Upper lobe of right lung (tissue), 1 donor: ENCODE measurements around the gene PFDN4. TPM values are rescaled to one million over a fixed set of nuclear protein-coding genes. Genes with fewer than 3 reads are reported as not detected.

Experiments used
- ATAC-seq: fragments of 200-7000 bp; cut with Tn5 transposase; one replicate; pipeline ENCODE4 v1.9.1; 2020; ENCODE audit warnings: mild to moderate bottlenecking, moderate library complexity
- DNase-seq: peaks from one replicate; pipeline ENCODE4 v3.0.0-alpha.2; 2020
- H3K27ac ChIP-seq: fragments of 200-600 bp; one replicate; pipeline ENCODE4 v1.8.0; 2022
- H3K27me3 ChIP-seq: fragments of 200-600 bp; one replicate; pipeline ENCODE4 v1.8.0; 2022; ENCODE audit warnings: mild to moderate bottlenecking
- H3K36me3 ChIP-seq: fragments of 200-600 bp; one replicate; pipeline ENCODE4 v1.8.0; 2022
- H3K4me1 ChIP-seq: fragments of 200-600 bp; one replicate; pipeline ENCODE4 v1.8.0; 2022
- H3K4me3 ChIP-seq: fragments of 200-600 bp; one replicate; pipeline ENCODE4 v1.8.0; 2022; ENCODE audit warnings: mild to moderate bottlenecking
- H3K9me3 ChIP-seq: fragments of 200-600 bp; one replicate; pipeline ENCODE4 v1.8.0; 2022
- CTCF ChIP-seq: fragments of 200-600 bp; IDR thresholded peaks from one replicate; pipeline ENCODE4 v1.8.0; 2022; ENCODE audit warnings: antibody characterized with exemption
- intact Hi-C: fragments of 100-400 bp; cut with DNase I; formaldehyde crosslinking; loops from one replicate; pipeline ENCODE4 v1.11.0; 2022
- total RNA-seq: library from RNA; stranded (reverse); fragmentation: NEBNext Ultra II Directional; extraction: Animal tissue kit (Norgen Biotek cat#: 25700); gene quantifications from one replicate; pipeline ENCODE4 v1.2.1, GENCODE V29; 2021
- donor health status: DM: no; HTN: yes; CAD: no; lungs with severe emphysema.

The PFDN4 gene
- total RNA-seq, 1 donor from 2014 or later: 19.9 TPM

GRCh38 chr20:54194724-54195438 lies 13.0 kb upstream of the PFDN4 start:
- DNase-seq: no peak
- no peak overlapping the region for H3K27ac ChIP-seq
- no peak overlapping the region for H3K4me3 ChIP-seq
- peak; percentile 29 for ATAC-seq
- H3K4me1 ChIP-seq: no peaks in the 10 kb centered on the region
- TF ChIP-seq CTCF: no peak
- no peaks in the 10 kb centered on the region for H3K36me3 ChIP-seq
- intact Hi-C loops: no loop called here
- no peaks in the 10 kb centered on the region for H3K9me3 ChIP-seq
- no peaks in the 10 kb centered on the region for H3K27me3 ChIP-seq

DNA sequence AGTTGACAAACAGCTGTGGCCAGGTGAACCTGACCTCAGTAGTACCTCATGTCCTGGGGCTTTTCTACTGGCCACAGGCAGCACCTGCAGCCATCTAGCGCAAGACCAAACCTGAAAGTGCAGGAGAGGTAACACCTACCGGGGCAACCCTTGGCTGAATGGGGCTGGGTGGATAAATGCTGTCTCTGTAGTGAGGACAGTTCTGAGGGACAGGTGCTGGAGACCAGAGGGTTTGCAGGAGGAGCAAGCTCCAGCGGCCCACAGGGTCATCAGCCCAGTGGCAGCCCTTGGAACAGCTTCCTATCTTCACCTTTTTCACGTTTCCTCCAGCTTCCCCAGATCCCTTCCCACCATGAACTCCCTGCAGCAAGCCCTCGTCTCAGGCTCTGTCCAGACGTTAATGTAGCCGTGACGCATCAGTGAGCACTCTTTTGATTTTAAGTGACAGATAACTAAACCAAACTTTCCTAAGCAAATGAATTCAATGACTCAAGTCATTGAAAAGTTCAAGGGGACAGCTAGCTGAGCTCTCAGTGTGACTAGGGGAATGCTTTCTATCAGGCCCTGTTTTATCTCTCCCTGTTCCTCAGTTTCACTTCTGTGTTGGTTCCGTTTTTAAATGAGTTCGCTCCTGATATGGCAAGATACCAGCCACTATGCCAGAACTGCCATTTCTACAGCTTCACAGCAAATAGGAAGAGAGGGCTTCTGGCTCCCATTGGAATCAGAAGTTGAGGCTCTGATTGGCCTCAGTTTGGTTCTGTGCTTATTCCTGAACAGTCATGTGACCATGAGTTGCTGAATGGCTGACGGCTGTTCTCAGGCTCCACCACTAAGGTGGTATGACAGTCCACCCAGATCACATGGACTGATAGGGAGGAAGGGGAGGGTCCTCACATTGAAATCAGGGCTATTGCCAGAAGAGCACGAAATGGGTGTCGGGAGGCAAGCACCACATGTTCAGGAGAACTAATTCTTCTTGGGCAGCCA lies 12.1 kb upstream of the PFDN4 start:
- H3K4me3 ChIP-seq: no peak overlapping the region
- no peak for ATAC-seq
- intact Hi-C loops: no loop called here
- no peaks in the 10 kb centered on the region for H3K9me3 ChIP-seq
- no peak for DNase-seq
- H3K4me1 ChIP-seq: no peaks in the 10 kb centered on the region
- no peak for TF ChIP-seq CTCF
- H3K36me3 ChIP-seq: no peaks in the 10 kb centered on the region
- no peaks in the 10 kb centered on the region for H3K27me3 ChIP-seq
- H3K27ac ChIP-seq: no peak overlapping the region

- H3K4me3 ChIP-seq: no peak overlapping the region
- no peaks in the 10 kb centered on the region for H3K4me1 ChIP-seq
- intact Hi-C loops: no loop called here
- ATAC-seq: peak; percentile 33
- no peaks in the 10 kb centered on the region for H3K9me3 ChIP-seq
- DNase-seq: no peak
- H3K27ac ChIP-seq: no peak overlapping the region
- TF ChIP-seq CTCF: no peak
- H3K27me3 ChIP-seq: no peaks in the 10 kb centered on the region
- no peaks in the 10 kb centered on the region for H3K36me3 ChIP-seq
Measured at GRCh38 chr20:54197621-54198604, 10.0 kb upstream of the PFDN4 start.

DNA sequence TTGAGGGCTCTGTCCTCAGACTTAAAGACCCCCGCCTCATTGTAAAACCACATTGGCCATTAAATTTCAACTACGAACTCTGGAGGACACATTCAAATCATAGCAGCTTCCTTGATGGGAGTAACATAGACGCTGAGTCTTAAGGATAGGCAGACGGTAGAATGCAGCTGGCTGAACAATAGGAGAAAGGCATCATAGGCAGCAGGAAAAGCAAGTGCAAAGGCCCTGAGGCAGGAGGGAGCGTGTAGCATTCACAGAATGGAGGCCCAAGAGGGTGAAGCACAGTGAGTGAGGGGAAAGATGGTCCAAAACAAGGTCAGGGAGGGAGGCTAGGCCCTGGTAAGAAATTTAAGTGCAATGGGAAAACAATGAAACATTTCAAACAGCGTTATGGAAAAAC lies 8.6 kb upstream of the PFDN4 start:
- no peaks in the 10 kb centered on the region for H3K4me1 ChIP-seq
- no peaks in the 10 kb centered on the region for H3K27me3 ChIP-seq
- intact Hi-C loops: no loop called here
- H3K36me3 ChIP-seq: no peaks in the 10 kb centered on the region
- no peak overlapping the region for H3K4me3 ChIP-seq
- TF ChIP-seq CTCF: no peak
- H3K27ac ChIP-seq: no peak overlapping the region
- H3K9me3 ChIP-seq: no peaks in the 10 kb centered on the region
- DNase-seq (no peak), ATAC-seq (no peak)

- TF ChIP-seq CTCF: peak; percentile 94
- H3K27me3 ChIP-seq: no peaks in the 10 kb centered on the region
- ATAC-seq (peak; percentile 89), DNase-seq (peak; percentile 83)
- H3K4me1 ChIP-seq: no peaks in the 10 kb centered on the region
- H3K4me3 ChIP-seq: no peak overlapping the region
- intact Hi-C loops: no loop called here
- H3K27ac ChIP-seq: no peak overlapping the region
- no peaks in the 10 kb centered on the region for H3K36me3 ChIP-seq
- no peaks in the 10 kb centered on the region for H3K9me3 ChIP-seq
Measured at GRCh38 chr20:54199721-54200176, 8.1 kb upstream of the PFDN4 start.
